GM23338 (cell line): ENCODE measurements around the gene SLC8A1.

Experiments
- CREB1 ChIP-seq: fragments of 250-450 bp; sonication (Bioruptor Pico); IDR thresholded peaks from 2 replicates; pipeline ENCODE4 v1.5.0; 2020; ENCODE audit warnings: low read depth, mild to moderate bottlenecking, moderate library complexity
- CTCF ChIP-seq, 2 experiments: fragments of 200-600 bp in 1 of 2; sonication (generic) in 1 of 2; conservative IDR thresholded peaks; 2 replicates each; pipeline versions ENCODE4 v1.5.1 to v1.6.1; 2016 to 2017; ENCODE audit warnings: antibody characterized with exemption in 2 of 2, low read depth in 2 of 2, mild to moderate bottlenecking in 2 of 2, moderate library complexity in 1 of 2
- ETS1 ChIP-seq: IDR thresholded peaks from 2 replicates; pipeline ENCODE4 v1.6.1; 2016; ENCODE audit warnings: antibody characterized with exemption
- EZH2 ChIP-seq: fragments of 200-600 bp; sonication (generic); IDR thresholded peaks from one replicate; pipeline ENCODE4 v1.8.0; 2017; ENCODE audit warnings: antibody characterized with exemption, mild to moderate bottlenecking, low read depth; ENCODE audit not compliant: unreplicated experiment
- EZH2phosphoT487 ChIP-seq: fragments of 200-600 bp; sonication (generic); IDR thresholded peaks from one replicate; pipeline ENCODE4 v1.8.1; 2018; ENCODE audit warnings: antibody characterized with exemption; ENCODE audit not compliant: unreplicated experiment
- JUNB ChIP-seq: IDR thresholded peaks from one replicate; pipeline ENCODE4 v1.6.1; 2016; ENCODE audit warnings: antibody characterized with exemption; ENCODE audit not compliant: unreplicated experiment
- POLR2AphosphoS5 ChIP-seq: IDR thresholded peaks from 2 replicates; pipeline ENCODE4 v1.6.1; 2016; ENCODE audit warnings: antibody characterized with exemption, low read depth
- REST ChIP-seq: IDR thresholded peaks from one replicate; pipeline ENCODE4 v1.6.1; 2018; ENCODE audit warnings: antibody characterized with exemption; ENCODE audit not compliant: unreplicated experiment
- STAT1 ChIP-seq: IDR thresholded peaks from one replicate; pipeline ENCODE4 v1.6.1; 2016; ENCODE audit warnings: antibody characterized with exemption; ENCODE audit not compliant: unreplicated experiment
- ZNF114 ChIP-seq: fragments of 250-450 bp; sonication (Bioruptor Pico); IDR thresholded peaks from 2 replicates; pipeline ENCODE4 v1.5.0; 2020; ENCODE audit warnings: mild to moderate bottlenecking, moderate library complexity
- ZNF331 ChIP-seq: fragments of 250-450 bp; sonication (Bioruptor Pico); IDR thresholded peaks from 2 replicates; pipeline ENCODE4 v1.5.0; 2020; ENCODE audit warnings: low read depth, mild to moderate bottlenecking, moderate library complexity
- ZNF462 ChIP-seq: fragments of 250-450 bp; sonication (Bioruptor Pico); IDR thresholded peaks from 2 replicates; pipeline ENCODE4 v1.5.0; 2020; ENCODE audit warnings: mild to moderate bottlenecking, moderate library complexity

- no peak for TF ChIP-seq CREB1 (CRISPR knock-in tag)
- no peak for TF ChIP-seq CTCF (conservative IDR thresholded peaks at IDR 0.05; ENCODE audit: low read depth in 2 of 2)
- no peak for TF ChIP-seq ZNF114
- TF ChIP-seq REST, result no peak
- TF ChIP-seq POLR2AphosphoS5, result no peak
- TF ChIP-seq EZH2phosphoT487, result no peak
- no peak for TF ChIP-seq JUNB
- TF ChIP-seq ZNF331 (CRISPR knock-in tag), result no peak
- no peak for TF ChIP-seq EZH2
- no peak for TF ChIP-seq ETS1
- no peak for TF ChIP-seq ZNF462 (CRISPR knock-in tag)
- no peak for TF ChIP-seq STAT1
These were observed 2.4 kb upstream of the SLC8A1 start for GRCh38 chr2:40454321-40454720.
